Tibial nerve (tissue), 4 donors: ENCODE measurements around the gene GABBR2.

ENCODE experiments used
- EP300 ChIP-seq, 2 donors: sonication (generic); formaldehyde crosslinking; IDR thresholded peaks; one replicate each; pipeline ENCODE4 v1.6.1; 2017; ENCODE audit warnings: antibody characterized with exemption in 2 of 2, mild to moderate bottlenecking in 1 of 2
- POLR2A ChIP-seq, 2 donors: fragments of 450-650 bp; IDR thresholded peaks; one replicate each; pipeline ENCODE4 v1.6.1; 2017; ENCODE audit warnings: antibody characterized with exemption in 2 of 2, mild to moderate bottlenecking in 2 of 2, moderate library complexity in 2 of 2
- TF ChIP-seq, protein P1 (sequence below), 5 experiments: fragments of 200-600 bp in 3 of 5; fragments of 450-650 bp in 2 of 5; sonication (generic) in 3 of 5; IDR thresholded peaks; one replicate each; pipeline ENCODE4 v1.5.1; 2016 to 2019; ENCODE audit warnings: antibody characterized with exemption in 5 of 5, mild to moderate bottlenecking in 3 of 5, moderate library complexity in 2 of 5

- TF ChIP-seq, protein P1, sequence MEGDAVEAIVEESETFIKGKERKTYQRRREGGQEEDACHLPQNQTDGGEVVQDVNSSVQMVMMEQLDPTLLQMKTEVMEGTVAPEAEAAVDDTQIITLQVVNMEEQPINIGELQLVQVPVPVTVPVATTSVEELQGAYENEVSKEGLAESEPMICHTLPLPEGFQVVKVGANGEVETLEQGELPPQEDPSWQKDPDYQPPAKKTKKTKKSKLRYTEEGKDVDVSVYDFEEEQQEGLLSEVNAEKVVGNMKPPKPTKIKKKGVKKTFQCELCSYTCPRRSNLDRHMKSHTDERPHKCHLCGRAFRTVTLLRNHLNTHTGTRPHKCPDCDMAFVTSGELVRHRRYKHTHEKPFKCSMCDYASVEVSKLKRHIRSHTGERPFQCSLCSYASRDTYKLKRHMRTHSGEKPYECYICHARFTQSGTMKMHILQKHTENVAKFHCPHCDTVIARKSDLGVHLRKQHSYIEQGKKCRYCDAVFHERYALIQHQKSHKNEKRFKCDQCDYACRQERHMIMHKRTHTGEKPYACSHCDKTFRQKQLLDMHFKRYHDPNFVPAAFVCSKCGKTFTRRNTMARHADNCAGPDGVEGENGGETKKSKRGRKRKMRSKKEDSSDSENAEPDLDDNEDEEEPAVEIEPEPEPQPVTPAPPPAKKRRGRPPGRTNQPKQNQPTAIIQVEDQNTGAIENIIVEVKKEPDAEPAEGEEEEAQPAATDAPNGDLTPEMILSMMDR (IDR thresholded peaks at IDR 0.05) = no peak
- no peak for TF ChIP-seq POLR2A (IDR thresholded peaks at IDR 0.05)
- TF ChIP-seq EP300 (IDR thresholded peaks at IDR 0.05) = no peak
Observed at GRCh38 chr9:98259791-98260190, 448.9 kb downstream of the GABBR2 start.
